ENCODE measurements around the gene GMIP. TPM values are rescaled to one million over a fixed set of nuclear protein-coding genes. Genes with fewer than 3 reads are reported as not detected.

GMIP gene
- total RNA-seq, 5 donors from 2014 or later (not counting 1 experiment from before 2014, with no cell fraction given), result 99.5 to 148 (median 133) TPM

- H3K27ac ChIP-seq (ENCODE audit: low read length), result no peak overlapping the region
- Mint-ChIP-seq H3K4me1 (peaks cover 8 to 22% (median 18%) of the 10 kb centered on the region in 3 donors), H3K4me3 (peak overlapping the region in 2 of 3 donors; percentile 10 to 31), H3K27me3 (no peaks in the 10 kb centered on the region), H3K27ac (no peak overlapping the region), H3K36me3 (peaks cover 81% of the 10 kb centered on the region), H3K9me3 (peaks cover 10 to 51% (median 36%) of the 10 kb centered on the region in 3 donors)
- no peaks in the 10 kb centered on the region for H3K27me3 ChIP-seq (replicated peaks in 1 of 2; ENCODE audit: control insufficient read depth in 2 of 2, extremely low read depth in 1 of 2, insufficient read depth in 2 of 2, low read length in 1 of 2)
- ATAC-seq (replicated peaks in 1 of 4) (no peak), DNase-seq (no peak)
- peaks cover 33 to 62% of the 10 kb centered on the region in 2 donors for H3K36me3 ChIP-seq (ENCODE audit: control insufficient read depth in 2 of 2, extremely low read depth in 1 of 2, insufficient read depth in 1 of 2, low read length in 1 of 2)
- 100% methylated on average over 2 of the region's 20 CpGs for WGBS (ENCODE audit: insufficient coverage)
- H3K4me1 ChIP-seq (ENCODE audit: control insufficient read depth in 1 of 2, extremely low read depth in 1 of 2, insufficient read depth in 2 of 2, low read length in 2 of 2), result peaks cover 0 to 22% of the 10 kb centered on the region in 2 experiments
- peaks cover 28% of the 10 kb centered on the region for H3K9me3 ChIP-seq
- ChIA-PET POLR2A (no interaction called here), CTCF (no interaction called here)
- H3K4me3 ChIP-seq (ENCODE audit: control insufficient read depth in 1 of 2, extremely low read depth in 1 of 2, low read length in 1 of 2), result peak overlapping the region in 1 of 2 donors; percentile 46
These were observed 36.0 kb upstream of the GMIP start for GRCh38 chr19:19679176-19680073.

- ChIA-PET CTCF (no interaction called here), POLR2A (no interaction called here)
- Mint-ChIP-seq H3K27me3 (no peaks in the 10 kb centered on the region), H3K9me3 (peaks cover 0 to 37% (median 28%) of the 10 kb centered on the region in 3 donors), H3K27ac (peak overlapping the region in 1 of 2 donors; percentile 46), H3K4me3 (peak overlapping the region in 2 of 3 donors; percentile 47 to 53), H3K4me1 (peaks cover 13 to 27% (median 26%) of the 10 kb centered on the region in 3 donors), H3K36me3 (peaks cover 80% of the 10 kb centered on the region)
- Histone ChIP-seq H3K4me1 (ENCODE audit: control insufficient read depth in 1 of 2, extremely low read depth in 1 of 2, insufficient read depth in 2 of 2, low read length in 2 of 2) (peaks cover 0 to 31% of the 10 kb centered on the region in 2 experiments), H3K27me3 (replicated peaks in 1 of 2; ENCODE audit: control insufficient read depth in 2 of 2, extremely low read depth in 1 of 2, insufficient read depth in 2 of 2, low read length in 1 of 2) (no peaks in the 10 kb centered on the region), H3K9me3 (peaks cover 21% of the 10 kb centered on the region), H3K27ac (ENCODE audit: low read length) (no peak overlapping the region), H3K4me3 (ENCODE audit: control insufficient read depth in 1 of 2, extremely low read depth in 1 of 2, low read length in 1 of 2) (peak overlapping the region in 1 of 2 donors; percentile 1), H3K36me3 (ENCODE audit: control insufficient read depth in 2 of 2, extremely low read depth in 1 of 2, insufficient read depth in 1 of 2, low read length in 1 of 2) (peaks cover 40 to 79% of the 10 kb centered on the region in 2 donors)
- 100% methylated on average over 1 of the region's 7 CpGs for WGBS (ENCODE audit: insufficient coverage)
- DNase-seq (no peak), ATAC-seq (replicated peaks in 1 of 4) (no peak)
These were observed 34.1 kb upstream of the GMIP start for GRCh38 chr19:19677579-19677978.

- ChIA-PET CTCF (no interaction called here), POLR2A (no interaction called here)
- H3K27me3 Mint-ChIP-seq, result no peaks in the 10 kb centered on the region
- no peak overlapping the region for H3K27ac ChIP-seq (ENCODE audit: low read length)
- H3K27ac Mint-ChIP-seq, result no peak overlapping the region
- H3K27me3 ChIP-seq (replicated peaks in 1 of 2; ENCODE audit: control insufficient read depth in 2 of 2, extremely low read depth in 1 of 2, insufficient read depth in 2 of 2, low read length in 1 of 2), result no peaks in the 10 kb centered on the region
- DNase-seq, result no peak
- ATAC-seq (replicated peaks in 1 of 4), result no peak
- peaks cover 36 to 77% of the 10 kb centered on the region in 2 donors for H3K36me3 ChIP-seq (ENCODE audit: control insufficient read depth in 2 of 2, extremely low read depth in 1 of 2, insufficient read depth in 1 of 2, low read length in 1 of 2)
- no CpG with 5 or more reads among the region's 6 CpGs for WGBS (ENCODE audit: insufficient coverage)
- peaks cover 80% of the 10 kb centered on the region for H3K36me3 Mint-ChIP-seq
- no peak overlapping the region for H3K4me3 ChIP-seq (ENCODE audit: control insufficient read depth in 1 of 2, extremely low read depth in 1 of 2, low read length in 1 of 2)
- peak overlapping the region in 2 of 3 donors; percentile 13 to 60 for H3K4me3 Mint-ChIP-seq
- peaks cover 2 to 60% of the 10 kb centered on the region in 2 experiments for H3K4me1 ChIP-seq (ENCODE audit: control insufficient read depth in 1 of 2, extremely low read depth in 1 of 2, insufficient read depth in 2 of 2, low read length in 2 of 2)
- peaks cover 11% of the 10 kb centered on the region for H3K9me3 ChIP-seq
- H3K9me3 Mint-ChIP-seq, result peaks cover 0 to 21% (median 21%) of the 10 kb centered on the region in 3 donors
- peaks cover 29 to 52% (median 52%) of the 10 kb centered on the region in 3 donors for H3K4me1 Mint-ChIP-seq
These were observed 30.9 kb upstream of the GMIP start for GRCh38 chr19:19674315-19674714.

GRCh38 chr19:19672816-19673215 lies 29.4 kb upstream of the GMIP start:
- Histone ChIP-seq H3K9me3 (peaks cover 2% of the 10 kb centered on the region), H3K4me1 (ENCODE audit: control insufficient read depth in 1 of 2, extremely low read depth in 1 of 2, insufficient read depth in 2 of 2, low read length in 2 of 2) (peaks cover 2 to 68% of the 10 kb centered on the region in 2 experiments), H3K27ac (ENCODE audit: low read length) (no peak overlapping the region), H3K27me3 (replicated peaks in 1 of 2; ENCODE audit: control insufficient read depth in 2 of 2, extremely low read depth in 1 of 2, insufficient read depth in 2 of 2, low read length in 1 of 2) (no peaks in the 10 kb centered on the region), H3K36me3 (ENCODE audit: control insufficient read depth in 2 of 2, extremely low read depth in 1 of 2, insufficient read depth in 1 of 2, low read length in 1 of 2) (peaks cover 27 to 62% of the 10 kb centered on the region in 2 donors), H3K4me3 (ENCODE audit: control insufficient read depth in 1 of 2, extremely low read depth in 1 of 2, low read length in 1 of 2) (peak overlapping the region in 1 of 2 donors; percentile 33)
- ChIA-PET CTCF (no interaction called here), POLR2A (interaction anchor here in 1 of 2 donors (0.5 kb wide), 1 partner anchor 12 kb away, joined by 5 read pairs; no protein-coding TSS in a partner anchor)
- WGBS (ENCODE audit: insufficient coverage), result no CpG with 5 or more reads among the region's 3 CpGs
- Mint-ChIP-seq H3K27me3 (no peaks in the 10 kb centered on the region), H3K36me3 (peaks cover 65% of the 10 kb centered on the region), H3K27ac (no peak overlapping the region), H3K4me3 (peak overlapping the region in 2 of 3 donors; percentile 41 to 50), H3K4me1 (peaks cover 36 to 59% (median 58%) of the 10 kb centered on the region in 3 donors), H3K9me3 (peaks cover 0 to 18% (median 15%) of the 10 kb centered on the region in 3 donors)
- ATAC-seq (replicated peaks in 1 of 4) (no peak), DNase-seq (no peak)

GRCh38 chr19:19670070-19670551 lies 26.7 kb upstream of the GMIP start:
- DNase-seq, result no peak
- peak overlapping the region; percentile 91 to 98 for H3K27ac Mint-ChIP-seq

More at GRCh38 chr19:19670070-19670551, 26.7 kb upstream of the GMIP start:
- peaks cover 2 to 78% of the 10 kb centered on the region in 2 experiments for H3K4me1 ChIP-seq (ENCODE audit: control insufficient read depth in 1 of 2, extremely low read depth in 1 of 2, insufficient read depth in 2 of 2, low read length in 2 of 2)
- peak overlapping the region; percentile 91 to 93 for H3K4me3 ChIP-seq (ENCODE audit: control insufficient read depth in 1 of 2, extremely low read depth in 1 of 2, low read length in 1 of 2)
- peak overlapping the region; percentile 77 to 89 (median 83) for H3K4me3 Mint-ChIP-seq
- 82% methylated on average over 7 of the region's 10 CpGs for WGBS (ENCODE audit: insufficient coverage)
- ChIA-PET POLR2A (no interaction called here), CTCF (no interaction called here)
- H3K4me1 Mint-ChIP-seq, result peaks cover 39 to 53% (median 53%) of the 10 kb centered on the region in 3 donors
- H3K36me3 Mint-ChIP-seq, result peaks cover 40% of the 10 kb centered on the region
- no peaks in the 10 kb centered on the region for H3K9me3 ChIP-seq
- peak overlapping the region; percentile 95 for H3K27ac ChIP-seq (ENCODE audit: low read length)
- peaks cover 14 to 35% of the 10 kb centered on the region in 2 donors for H3K36me3 ChIP-seq (ENCODE audit: control insufficient read depth in 2 of 2, extremely low read depth in 1 of 2, insufficient read depth in 1 of 2, low read length in 1 of 2)
- no peaks in the 10 kb centered on the region for H3K27me3 Mint-ChIP-seq
- peaks cover 0 to 3% (median 3%) of the 10 kb centered on the region in 3 donors for H3K9me3 Mint-ChIP-seq
- no peaks in the 10 kb centered on the region for H3K27me3 ChIP-seq (replicated peaks in 1 of 2; ENCODE audit: control insufficient read depth in 2 of 2, extremely low read depth in 1 of 2, insufficient read depth in 2 of 2, low read length in 1 of 2)
- no peak for ATAC-seq (replicated peaks in 1 of 4)
